ENCODE results near the gene HUNK.

- TF ChIP-seq REST (IDR thresholded peaks at IDR 0.05; ENCODE audit: insufficient read depth in 1 of 2, low read depth in 2 of 2, low read length in 2 of 2) (no peak), POLR2AphosphoS5 (IDR thresholded peaks at IDR 0.05; ENCODE audit: low read depth, low read length) (no peak), SIN3A (IDR thresholded peaks at IDR 0.05; ENCODE audit: borderline replicate concordance, insufficient read depth, low read length) (no peak), TAF1 (IDR thresholded peaks at IDR 0.05; ENCODE audit: borderline replicate concordance, insufficient read depth, low read length) (no peak), FOXP2 (optimal IDR thresholded peaks at IDR 0.05; ENCODE audit: borderline replicate concordance, extremely low read depth, extremely low read length, insufficient read depth) (no peak)
Measured at GRCh38 chr21:32048353-32048752, 175.5 kb downstream of the HUNK start.
